ENCODE results near the gene OPHN1.
"Not testable (repeated sequence)": the region's sequence is repeated elsewhere in the genome, so short reads cannot be mapped to it uniquely, and the experiment has no call there.

Gene OPHN1

GRCh38 chrX:68284281-68284904 lies 148.9 kb downstream of the OPHN1 start:
- no peak for DNase-seq
- intact Hi-C loops (cut with DNase I), result no loop called here

- DNase-seq, result no peak
- intact Hi-C loops (cut with DNase I), result no loop called here
Measured at GRCh38 chrX:68273887-68274286, 159.4 kb downstream of the OPHN1 start.

- DNase-seq; intact Hi-C loops (cut with DNase I): not testable (repeated sequence)
Measured at GRCh38 chrX:68264793-68265192, 168.5 kb downstream of the OPHN1 start.

- intact Hi-C loops (cut with DNase I), result no loop called here
- peak in 31 of 42 donors; percentile 4 to 67 (median 32) for DNase-seq
Measured at GRCh38 chrX:68261060-68261672, 172.1 kb downstream of the OPHN1 start.

GRCh38 chrX:68256990-68257389 lies 176.3 kb downstream of the OPHN1 start:
- DNase-seq, result no peak
- intact Hi-C loops (cut with DNase I), result no loop called here

GRCh38 chrX:68254738-68255645 lies 178.3 kb downstream of the OPHN1 start:
- intact Hi-C loops (cut with DNase I), result no loop called here
- DNase-seq, result no peak

GRCh38 chrX:68252664-68253063 lies 180.6 kb downstream of the OPHN1 start:
- no peak for DNase-seq
- intact Hi-C loops (cut with DNase I), result no loop called here

GRCh38 chrX:68249903-68250302 lies 183.4 kb downstream of the OPHN1 start:
- no peak for DNase-seq
- intact Hi-C loops (cut with DNase I), result no loop called here

GRCh38 chrX:68249401-68249831 lies 183.9 kb downstream of the OPHN1 start:
- DNase-seq, result peak in 39 of 42 donors; percentile 4 to 71 (median 43)
- intact Hi-C loops (cut with DNase I), result no loop called here

GRCh38 chrX:68238568-68238967 lies 194.7 kb downstream of the OPHN1 start:
- no peak for DNase-seq
- intact Hi-C loops (cut with DNase I), result no loop called here

- DNase-seq, result no peak
- intact Hi-C loops (cut with DNase I), result no loop called here
Measured at GRCh38 chrX:68234171-68234910, 199.0 kb downstream of the OPHN1 start.

- no peak for DNase-seq
- intact Hi-C loops (cut with DNase I), result no loop called here
Measured at GRCh38 chrX:68232206-68232605, 201.1 kb downstream of the OPHN1 start.

- no peak for DNase-seq
- intact Hi-C loops (cut with DNase I), result no loop called here
Measured at GRCh38 chrX:68209008-68209407, 224.3 kb downstream of the OPHN1 start.

- intact Hi-C loops (cut with DNase I), result no loop called here
- DNase-seq, result no peak
Measured at GRCh38 chrX:68204521-68205038, 228.7 kb downstream of the OPHN1 start.

- DNase-seq, result no peak
- intact Hi-C loops (cut with DNase I), result no loop called here
Measured at GRCh38 chrX:68203646-68204045, 229.6 kb downstream of the OPHN1 start.

- DNase-seq, result no peak
- intact Hi-C loops (cut with DNase I), result no loop called here
Measured at GRCh38 chrX:68203211-68203610, 230.1 kb downstream of the OPHN1 start.

GRCh38 chrX:68199062-68199848 lies 234.0 kb downstream of the OPHN1 start:
- intact Hi-C loops (cut with DNase I), result loop anchor here (5.0 kb wide), 1 partner anchor 263 kb away; no protein-coding TSS in a partner anchor
- no peak for DNase-seq
